Measurements from ENCODE around the gene CDK5RAP2. TPM values are rescaled to one million over a fixed set of nuclear protein-coding genes. Genes with fewer than 3 reads are reported as not detected.
A peak's percentile ranks its signal among the peaks of the same experiment; 100 is the strongest.

CDK5RAP2 gene
- total and polyA plus RNA-seq, 9 of the 15 experiments (the other 6 are each of a cell fraction or from before 2014, with no cell fraction given) = 19.9 to 68.8 (median 42.2) TPM

- no peak for TF ChIP-seq THAP12 (CRISPR knock-in tag; IDR thresholded peaks at IDR 0.05)
- no peak for TF ChIP-seq UBTF (IDR thresholded peaks at IDR 0.05; ENCODE audit: borderline replicate concordance in 1 of 2, low read depth in 2 of 2, low read length in 2 of 2)
- no peak for TF ChIP-seq ZNF507 (tag; conservative IDR thresholded peaks at IDR 0.05)
- no peak for TF ChIP-seq ZNF212 (CRISPR knock-in tag; IDR thresholded peaks at IDR 0.05)
- peak; percentile 21; the same call in 1 of the 2 replicates for TF ChIP-seq BRD4 (IDR thresholded peaks at IDR 0.05)
- no peak for TF ChIP-seq EWSR1 (IDR thresholded peaks at IDR 0.05; ENCODE audit: borderline replicate concordance, low read depth, partially characterized antibody)
- TF ChIP-seq SPI1 (IDR thresholded peaks at IDR 0.05; ENCODE audit: borderline replicate concordance, low read depth, low read length) = no peak
- TF ChIP-seq CHD4 (IDR thresholded peaks at IDR 0.05; ENCODE audit: insufficient read depth, insufficient replicate concordance, low read depth, low read length, poor library complexity, severe bottlenecking) = no peak
- no peak for TF ChIP-seq BRD9 (IDR thresholded peaks at IDR 0.05; ENCODE audit: low read depth, partially characterized antibody)
- no peak for TF ChIP-seq ZNF324 (CRISPR knock-in tag; IDR thresholded peaks at IDR 0.05)
- no peak for TF ChIP-seq MIER1 (IDR thresholded peaks at IDR 0.05; ENCODE audit: low read depth)
- TF ChIP-seq NR2C2 (CRISPR knock-in tag; IDR thresholded peaks at IDR 0.05) = no peak
- TF ChIP-seq NR2C2 (tag; IDR thresholded peaks at IDR 0.05) = no peak
- TF ChIP-seq EGR1 (conservative IDR thresholded peaks at IDR 0.05) = no peak
- no peak for TF ChIP-seq ZKSCAN1 (IDR thresholded peaks at IDR 0.05; ENCODE audit: low read depth, low read length)
- TF ChIP-seq MECOM (CRISPR knock-in tag; IDR thresholded peaks at IDR 0.05) = no peak
- TF ChIP-seq NRF1 (conservative IDR thresholded peaks at IDR 0.05 in 1 of 2, IDR thresholded peaks at IDR 0.05 in 1 of 2) = no peak
- TF ChIP-seq ZBTB11 (CRISPR knock-in tag; IDR thresholded peaks at IDR 0.05) = no peak
- peak; percentile 71; the same call in 1 of the 2 replicates for TF ChIP-seq ZBTB7A (IDR thresholded peaks at IDR 0.05; ENCODE audit: borderline replicate concordance, control insufficient read depth, low read depth, low read length)
These were observed 572 bp downstream of the CDK5RAP2 start (continued) for GRCh38 chr9:120579139-120580050.

Data from K562 (cell line).